Endothelial cell of umbilical vein (primary cell): ENCODE measurements around the gene ADSL.

ENCODE experiments used
- CTCF ChIP-seq, 2 donors: IDR thresholded peaks; 1 replicate in 1 of 2; 2 replicates in 1 of 2; pipeline ENCODE4 v1.5.1; 2011; ENCODE audit warnings: low read length in 2 of 2, mild to moderate bottlenecking in 2 of 2, moderate library complexity in 2 of 2, control low read depth in 1 of 2, inconsistent platforms in 1 of 2, low read depth in 1 of 2; ENCODE audit not compliant: insufficient read depth in 1 of 2; ENCODE audit errors: extremely low read depth in 1 of 2
- EZH2 ChIP-seq: IDR thresholded peaks from 2 replicates; pipeline ENCODE4 v1.6.1; 2012; ENCODE audit warnings: borderline replicate concordance, low read depth, mild to moderate bottlenecking, moderate library complexity, low read length, inconsistent platforms; ENCODE audit not compliant: severe bottlenecking
- JUN ChIP-seq: IDR thresholded peaks from 2 replicates; pipeline ENCODE4 v1.6.1; 2011; ENCODE audit warnings: borderline replicate concordance, low read depth; ENCODE audit not compliant: insufficient read length, insufficient read depth
- MAX ChIP-seq: IDR thresholded peaks from 2 replicates; pipeline ENCODE4 v1.6.1; 2011; ENCODE audit not compliant: insufficient read depth, insufficient read length
- POLR2A ChIP-seq: IDR thresholded peaks from 2 replicates; pipeline ENCODE4 v1.6.1; 2012; ENCODE audit warnings: low read depth, mild to moderate bottlenecking, control low read depth, low read length

GRCh38 chr22:40305625-40306024 is 40.7 kb upstream of the ADSL start:
- TF ChIP-seq MAX, result no peak
- TF ChIP-seq CTCF (IDR thresholded peaks at IDR 0.05; ENCODE audit: extremely low read depth in 1 of 2, insufficient read depth in 1 of 2, low read depth in 1 of 2, low read length in 2 of 2), result no peak
- TF ChIP-seq JUN, result no peak
- TF ChIP-seq EZH2, result no peak
- TF ChIP-seq POLR2A, result no peak
